Keratinocyte (primary cell): ENCODE measurements around the gene EEF1AKMT2.

ENCODE experiments used
- CTCF ChIP-seq, 3 experiments: IDR thresholded peaks in 1 of 3; conservative IDR thresholded peaks in 1 of 3; optimal IDR thresholded peaks in 1 of 3; 2 replicates in 2 of 3; 3 replicates in 1 of 3; pipeline versions ENCODE3 to v1.5.1; 2011; ENCODE audit warnings: low read length in 3 of 3, mild to moderate bottlenecking in 3 of 3, moderate library complexity in 2 of 3, control low read depth in 1 of 3, inconsistent platforms in 1 of 3; ENCODE audit not compliant: insufficient read depth in 2 of 3; ENCODE audit errors: extremely low read depth in 1 of 3
- EZH2 ChIP-seq: IDR thresholded peaks from one replicate; pipeline ENCODE4 v1.6.1; 2012; ENCODE audit warnings: inconsistent platforms, mild to moderate bottlenecking, low read length, moderate library complexity

- TF ChIP-seq CTCF (optimal IDR thresholded peaks at IDR 0.05 in 1 of 3, IDR thresholded peaks at IDR 0.05 in 1 of 3, conservative IDR thresholded peaks at IDR 0.05 in 1 of 3; ENCODE audit: extremely low read depth in 1 of 3, insufficient read depth in 2 of 3, low read length in 3 of 3) (no peak), EZH2 (no peak)
Observed at GRCh38 chr10:124837687-124838086, 46.0 kb upstream of the EEF1AKMT2 start.
